Activated CD8-positive, alpha-beta memory T cell treated with anti-CD3 and anti-CD28 coated beads, Interleukin-2, amount 10 ng/mL, durations not matched to agents 7 days and 5 days (primary cell): ENCODE results near the gene CLSTN2. TPM values are rescaled to one million over a fixed set of nuclear protein-coding genes. Genes with fewer than 3 reads are reported as not detected.

Source experiments
- ATAC-seq: fragments of 150-1000 bp; cut with Tn5 transposase; one replicate; pipeline ENCODE4 v1.10.0; 2021; ENCODE audit warnings: moderate library complexity
- CTCF ChIA-PET: fragments of 350-600 bp; sonication (Branson Sonifier 250); formaldehyde crosslinking; loops from one replicate; lab custom pipeline; 2021; ENCODE audit warnings: antibody characterized with exemption; lab: Charles Lee
- DNase-seq: peaks from one replicate; pipeline ENCODE4 v3.0.0-alpha.2; 2020
- H3K27ac Mint-ChIP-seq: one replicate; pipeline ENCODE4 v1.8.0; 2021; ENCODE audit warnings: mild to moderate bottlenecking, mixed read lengths
- H3K27me3 Mint-ChIP-seq: one replicate; pipeline ENCODE4 v1.8.0; 2021; ENCODE audit warnings: mixed read lengths
- H3K36me3 Mint-ChIP-seq: one replicate; pipeline ENCODE4 v1.8.0; 2021; ENCODE audit warnings: mild to moderate bottlenecking, mixed read lengths
- H3K4me1 Mint-ChIP-seq: one replicate; pipeline ENCODE4 v1.8.0; 2021; ENCODE audit warnings: mixed read lengths
- H3K4me3 Mint-ChIP-seq: one replicate; pipeline ENCODE4 v1.8.0; 2021; ENCODE audit warnings: mild to moderate bottlenecking, moderate library complexity, mixed read lengths
- H3K9me3 Mint-ChIP-seq: one replicate; pipeline ENCODE4 v1.8.0; 2022; ENCODE audit warnings: low read depth, mixed read lengths
- total RNA-seq, 2 experiments: library from RNA; stranded (reverse); gene quantifications; one replicate each; pipeline ENCODE4 v1.2.3, GENCODE V29; 2021

CLSTN2 gene
- total RNA-seq, 2 experiments from 2014 or later: 0.07 TPM; not detected in 1

GRCh38 chr3:140204271-140204984 is 269.4 kb downstream of the CLSTN2 start:
- no peak overlapping the region for H3K27ac Mint-ChIP-seq
- H3K4me3 Mint-ChIP-seq: no peak overlapping the region
- H3K4me1 Mint-ChIP-seq: no peaks in the 10 kb centered on the region
- CTCF ChIA-PET: no interaction called here
- H3K9me3 Mint-ChIP-seq: peaks cover 2% of the 10 kb centered on the region
- H3K36me3 Mint-ChIP-seq: no peaks in the 10 kb centered on the region
- H3K27me3 Mint-ChIP-seq: peaks cover 2% of the 10 kb centered on the region
- DNase-seq: no peak
- ATAC-seq: no peak

- H3K4me3 Mint-ChIP-seq: no peak overlapping the region
- CTCF ChIA-PET: no interaction called here
- H3K9me3 Mint-ChIP-seq: peaks cover 2% of the 10 kb centered on the region
- DNase-seq (no peak), ATAC-seq (no peak)
- no peaks in the 10 kb centered on the region for H3K4me1 Mint-ChIP-seq
- H3K27ac Mint-ChIP-seq: no peak overlapping the region
- no peaks in the 10 kb centered on the region for H3K36me3 Mint-ChIP-seq
- H3K27me3 Mint-ChIP-seq: peaks cover 2% of the 10 kb centered on the region
Measured at GRCh38 chr3:140205598-140205997, 270.6 kb downstream of the CLSTN2 start.

DNA sequence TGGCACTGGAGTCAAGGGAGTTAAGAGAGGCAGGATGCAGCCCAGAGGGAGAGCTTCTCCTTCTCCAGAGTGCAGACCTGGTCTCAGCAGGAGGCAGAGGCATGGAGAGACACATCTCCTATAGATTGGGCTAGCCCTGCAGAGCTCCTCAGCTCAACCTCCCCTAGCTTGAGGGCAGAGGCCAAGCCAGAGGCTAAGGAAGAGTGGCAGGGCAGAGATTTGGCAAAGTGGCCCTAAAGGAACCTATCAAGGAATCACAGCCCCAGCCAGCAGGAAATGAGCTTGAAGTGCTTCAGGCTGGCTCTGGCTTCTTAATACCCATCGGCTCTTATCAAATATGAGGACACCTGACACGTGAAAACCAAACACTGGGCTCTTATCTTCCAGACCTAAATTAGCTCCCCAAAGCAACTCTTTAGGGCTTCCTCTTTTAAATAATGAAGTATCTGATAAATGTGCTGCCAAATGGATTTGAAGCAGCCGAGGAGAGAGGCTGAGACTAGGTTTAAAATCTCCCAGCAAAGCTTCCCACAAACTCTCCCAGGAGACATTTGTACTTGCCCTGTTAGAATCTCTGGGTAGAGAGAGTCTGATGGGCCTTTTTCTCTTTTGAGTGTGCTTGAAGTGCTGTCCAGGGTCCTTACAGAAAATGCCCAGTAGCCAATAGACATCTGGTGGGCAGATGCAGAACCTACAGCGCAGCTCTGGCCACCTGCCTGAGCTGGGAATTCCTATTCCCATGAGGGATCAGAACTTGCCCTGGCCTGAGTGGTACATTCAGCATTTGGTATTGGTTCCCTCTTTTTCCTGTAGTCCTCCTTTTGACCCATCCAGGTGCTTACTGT is 271.4 kb downstream of the CLSTN2 start:
- Mint-ChIP-seq H3K4me1 (no peaks in the 10 kb centered on the region), H3K4me3 (no peak overlapping the region), H3K27me3 (peaks cover 2% of the 10 kb centered on the region), H3K36me3 (no peaks in the 10 kb centered on the region), H3K27ac (no peak overlapping the region), H3K9me3 (peaks cover 2% of the 10 kb centered on the region)
- no peak for DNase-seq
- no peak for ATAC-seq
- CTCF ChIA-PET: interaction anchor here (0.6 kb wide), 1 partner anchor 776 kb away, joined by 3 read pairs; no protein-coding TSS in a partner anchor

DNA sequence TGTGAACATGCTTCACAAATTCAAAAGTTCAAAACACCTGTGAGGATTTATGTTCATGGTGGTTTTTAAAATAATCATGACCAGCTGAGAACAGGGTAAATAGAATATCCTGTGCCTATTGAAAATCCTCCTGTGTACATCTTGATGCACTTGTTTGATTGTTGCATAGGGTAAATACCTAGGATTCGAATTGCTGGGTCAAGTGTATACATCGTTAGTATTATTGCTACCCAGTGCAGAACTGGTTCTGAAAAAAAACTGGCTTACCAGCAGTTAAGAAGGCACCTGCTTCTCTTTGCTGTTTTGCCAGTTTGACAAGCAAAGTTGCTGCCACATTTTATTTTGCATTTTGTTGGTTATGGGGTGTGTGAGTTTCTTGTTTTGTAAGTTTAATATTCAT is 272.6 kb downstream of the CLSTN2 start:
- DNase-seq: no peak
- H3K4me3 Mint-ChIP-seq: no peak overlapping the region
- ATAC-seq: no peak
- CTCF ChIA-PET: interaction anchor here (0.6 kb wide), 1 partner anchor 775 kb away, joined by 3 read pairs; no protein-coding TSS in a partner anchor
- H3K36me3 Mint-ChIP-seq: no peaks in the 10 kb centered on the region
- H3K4me1 Mint-ChIP-seq: no peaks in the 10 kb centered on the region
- peaks cover 2% of the 10 kb centered on the region for H3K9me3 Mint-ChIP-seq
- no peak overlapping the region for H3K27ac Mint-ChIP-seq
- H3K27me3 Mint-ChIP-seq: peaks cover 2% of the 10 kb centered on the region

DNA sequence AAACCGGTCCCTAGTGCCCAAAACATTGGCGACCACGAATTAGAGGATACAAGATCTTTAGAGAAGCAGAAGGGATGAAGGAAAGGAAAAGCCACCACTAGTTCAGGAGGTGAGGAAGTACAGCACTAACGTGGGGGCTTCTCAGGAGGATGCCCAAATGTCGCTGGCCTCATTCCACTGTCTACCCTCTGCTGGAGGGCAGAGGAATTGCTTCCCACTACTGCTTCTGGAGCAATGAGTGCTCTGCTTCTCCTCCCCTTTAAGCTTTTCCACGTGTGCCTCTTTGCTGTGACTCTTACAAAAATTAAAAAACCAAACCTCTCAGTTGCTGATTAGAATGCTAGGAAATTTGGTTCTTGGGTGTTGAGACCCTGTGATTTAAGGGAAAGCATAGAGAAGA is 281.3 kb downstream of the CLSTN2 start:
- Mint-ChIP-seq H3K9me3 (no peaks in the 10 kb centered on the region), H3K4me1 (no peaks in the 10 kb centered on the region), H3K36me3 (no peaks in the 10 kb centered on the region), H3K27ac (no peak overlapping the region), H3K4me3 (no peak overlapping the region), H3K27me3 (no peaks in the 10 kb centered on the region)
- DNase-seq: no peak
- ATAC-seq: no peak
- CTCF ChIA-PET: no interaction called here

DNA sequence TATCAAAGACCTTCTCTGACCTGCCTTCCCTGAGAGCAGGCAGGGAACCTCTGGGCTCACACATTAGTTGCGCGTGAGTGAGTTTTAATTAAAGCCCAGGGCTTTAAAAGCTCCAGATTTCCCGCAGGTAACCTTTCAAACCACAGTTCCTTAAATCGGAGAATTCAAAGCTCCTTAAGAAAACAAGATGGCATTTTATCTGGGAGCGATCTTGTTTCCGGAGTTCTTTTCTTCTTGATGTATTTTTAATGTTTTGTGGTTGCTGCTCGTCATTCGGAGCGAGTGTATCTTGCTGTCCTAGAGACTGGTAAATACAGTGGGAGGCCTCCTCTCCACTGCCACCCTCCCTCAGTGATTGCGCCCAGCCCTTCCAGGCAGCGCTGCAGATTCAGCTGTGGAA is 284.3 kb downstream of the CLSTN2 start:
- Mint-ChIP-seq H3K9me3 (no peaks in the 10 kb centered on the region), H3K4me3 (no peak overlapping the region), H3K36me3 (no peaks in the 10 kb centered on the region), H3K4me1 (no peaks in the 10 kb centered on the region), H3K27ac (no peak overlapping the region), H3K27me3 (no peaks in the 10 kb centered on the region)
- ATAC-seq: no peak
- CTCF ChIA-PET: no interaction called here
- DNase-seq: no peak

DNA sequence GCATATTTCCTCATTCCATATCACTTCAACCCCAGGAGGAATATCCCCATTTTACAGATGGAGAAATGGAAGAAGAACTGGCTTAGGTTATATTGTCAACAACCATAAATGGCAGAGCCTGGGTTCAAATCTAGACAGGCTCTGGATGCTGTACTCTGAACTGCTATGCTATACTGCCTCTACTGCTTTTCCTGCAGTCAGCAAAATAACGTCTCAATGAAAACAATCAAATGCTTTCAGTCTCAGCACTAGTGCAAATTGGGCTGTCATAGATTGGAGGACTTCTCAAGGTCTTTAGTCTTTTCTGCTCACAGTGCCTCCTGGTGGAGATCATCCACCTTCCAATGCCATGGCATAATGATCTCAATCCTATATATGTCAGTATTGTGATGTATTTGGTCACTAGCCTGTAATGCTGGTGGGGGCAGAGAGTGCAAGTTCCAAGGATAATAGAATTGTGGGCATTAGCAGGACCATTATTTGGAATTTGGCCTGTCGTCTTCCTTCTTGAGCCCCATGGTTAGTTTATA is 285.0 kb downstream of the CLSTN2 start:
- no peaks in the 10 kb centered on the region for H3K4me1 Mint-ChIP-seq
- ATAC-seq (no peak), DNase-seq (no peak)
- H3K4me3 Mint-ChIP-seq: no peak overlapping the region
- CTCF ChIA-PET: no interaction called here
- no peak overlapping the region for H3K27ac Mint-ChIP-seq
- H3K36me3 Mint-ChIP-seq: no peaks in the 10 kb centered on the region
- H3K9me3 Mint-ChIP-seq: no peaks in the 10 kb centered on the region
- no peaks in the 10 kb centered on the region for H3K27me3 Mint-ChIP-seq

DNA sequence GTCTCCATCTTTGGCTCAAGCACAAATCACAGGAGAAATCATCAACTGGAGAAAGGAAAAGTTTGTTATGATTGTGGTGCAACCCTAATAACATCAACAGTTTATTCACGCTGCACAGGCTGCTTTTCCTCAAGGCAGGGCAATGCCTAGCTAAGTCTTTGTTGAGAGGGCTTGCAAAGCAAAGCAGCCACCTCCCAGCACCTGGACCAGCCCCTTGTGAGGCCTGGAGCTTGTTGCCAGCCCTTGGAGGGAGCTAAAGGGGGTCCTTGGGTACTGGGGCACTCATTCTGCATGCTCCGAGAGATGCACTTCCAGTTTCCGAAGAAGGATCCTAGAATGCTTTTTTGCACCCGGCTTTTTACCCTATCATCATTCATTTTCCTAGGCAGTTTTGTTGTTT is 288.2 kb downstream of the CLSTN2 start:
- Mint-ChIP-seq H3K4me3 (no peak overlapping the region), H3K4me1 (no peaks in the 10 kb centered on the region), H3K27me3 (no peaks in the 10 kb centered on the region)

DNA sequence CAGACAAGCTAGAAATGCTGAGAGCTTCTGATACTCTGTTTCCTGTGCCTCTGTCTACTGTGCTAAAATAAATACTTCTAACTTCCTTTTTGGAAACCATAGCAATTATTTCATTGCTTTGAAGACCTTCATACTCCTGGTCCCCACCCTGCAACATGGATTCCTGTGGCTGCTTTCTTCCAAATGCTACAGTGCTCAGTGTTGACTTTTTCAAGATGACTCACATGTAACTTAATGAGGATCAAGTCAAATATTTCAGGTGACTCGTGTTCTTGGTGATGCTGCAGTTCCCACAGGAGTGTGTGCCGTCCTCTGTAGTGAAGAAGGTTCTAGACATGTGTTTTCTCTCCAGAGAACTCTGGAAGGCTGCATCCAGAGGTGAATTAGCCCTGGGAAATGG is 288.6 kb downstream of the CLSTN2 start:
- CTCF ChIA-PET: no interaction called here
- no peaks in the 10 kb centered on the region for H3K4me1 Mint-ChIP-seq
- H3K27ac Mint-ChIP-seq: no peak overlapping the region
- ATAC-seq (no peak), DNase-seq (no peak)
- no peak overlapping the region for H3K4me3 Mint-ChIP-seq
- no peaks in the 10 kb centered on the region for H3K27me3 Mint-ChIP-seq
- no peaks in the 10 kb centered on the region for H3K36me3 Mint-ChIP-seq
- H3K9me3 Mint-ChIP-seq: no peaks in the 10 kb centered on the region

More for the DNA sequence above, 288.2 kb downstream of the CLSTN2 start:
- Mint-ChIP-seq H3K9me3 (no peaks in the 10 kb centered on the region), H3K27ac (no peak overlapping the region), H3K36me3 (no peaks in the 10 kb centered on the region)
- CTCF ChIA-PET: no interaction called here
- DNase-seq (no peak), ATAC-seq (no peak)

DNA sequence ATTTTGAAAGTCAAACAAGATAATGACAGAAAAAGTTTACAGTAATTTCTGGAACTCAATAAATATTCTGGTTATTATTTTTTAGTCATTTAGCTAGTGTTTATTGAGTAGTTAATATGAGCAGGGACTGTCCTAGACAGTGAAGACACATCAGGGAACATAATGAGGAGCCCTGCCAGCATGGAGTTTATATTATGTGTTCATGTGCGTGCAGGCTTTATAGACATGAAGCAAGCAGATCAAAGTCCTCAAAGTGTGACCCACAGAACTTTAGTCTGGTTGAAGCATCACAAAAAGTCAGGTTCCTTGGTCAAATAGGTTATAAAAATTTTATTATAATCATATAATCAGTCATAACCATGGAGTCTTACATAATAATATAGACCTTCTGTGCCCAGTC is 289.3 kb downstream of the CLSTN2 start:
- no peaks in the 10 kb centered on the region for H3K9me3 Mint-ChIP-seq

DNA sequence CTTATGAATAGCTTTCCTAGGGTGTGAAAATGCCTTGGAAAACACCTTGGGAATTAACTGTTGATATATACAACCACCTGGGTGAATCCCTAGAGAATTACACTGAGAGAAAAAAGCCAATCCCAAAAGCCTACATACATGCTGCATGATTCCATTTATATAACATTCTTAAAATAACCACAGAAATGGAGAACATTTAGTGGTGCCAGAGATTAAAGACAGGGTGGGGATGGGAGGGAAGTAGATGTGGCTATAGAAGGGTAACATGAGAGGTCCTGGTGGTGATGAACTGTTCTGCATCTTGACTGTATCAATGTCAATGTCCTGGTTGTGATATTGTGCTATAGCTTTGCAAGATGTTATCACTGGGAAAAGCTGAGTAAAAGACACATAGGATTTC is 291.0 kb downstream of the CLSTN2 start:
- ATAC-seq: no peak
- no peak for DNase-seq
- no peaks in the 10 kb centered on the region for H3K36me3 Mint-ChIP-seq

More for the DNA sequence above, 289.3 kb downstream of the CLSTN2 start:
- ATAC-seq (no peak), DNase-seq (no peak)
- CTCF ChIA-PET: no interaction called here
- no peaks in the 10 kb centered on the region for H3K27me3 Mint-ChIP-seq
- H3K27ac Mint-ChIP-seq: no peak overlapping the region
- no peaks in the 10 kb centered on the region for H3K36me3 Mint-ChIP-seq
- no peaks in the 10 kb centered on the region for H3K4me1 Mint-ChIP-seq
- H3K4me3 Mint-ChIP-seq: no peak overlapping the region

DNA sequence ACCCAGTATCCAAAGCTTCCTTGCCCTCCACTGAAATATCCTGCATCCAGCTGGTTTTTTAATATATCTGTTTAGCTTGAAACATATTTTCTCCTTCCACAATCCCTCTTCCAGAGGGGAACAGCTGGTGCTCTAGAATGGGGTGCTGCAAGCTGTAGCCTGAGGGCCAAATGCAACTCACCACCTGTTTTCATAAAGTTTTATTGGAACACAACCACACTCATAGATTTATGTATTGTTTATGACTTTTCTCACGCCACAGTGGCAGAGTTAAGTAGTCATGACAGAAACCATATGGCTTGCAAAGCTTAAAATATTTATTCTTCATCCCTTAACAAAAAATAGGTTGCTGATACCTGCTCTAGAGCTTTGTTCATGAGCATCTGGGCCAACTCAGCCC is 298.7 kb downstream of the CLSTN2 start:
- H3K4me1 Mint-ChIP-seq: no peaks in the 10 kb centered on the region
- DNase-seq (no peak), ATAC-seq (no peak)
- no peak overlapping the region for H3K27ac Mint-ChIP-seq
- H3K27me3 Mint-ChIP-seq: no peaks in the 10 kb centered on the region
- H3K9me3 Mint-ChIP-seq: no peaks in the 10 kb centered on the region
- no peaks in the 10 kb centered on the region for H3K36me3 Mint-ChIP-seq
- H3K4me3 Mint-ChIP-seq: no peak overlapping the region
- CTCF ChIA-PET: no interaction called here

More for the DNA sequence above, 291.0 kb downstream of the CLSTN2 start:
- H3K4me1 Mint-ChIP-seq: no peaks in the 10 kb centered on the region
- CTCF ChIA-PET: no interaction called here
- H3K27me3 Mint-ChIP-seq: no peaks in the 10 kb centered on the region
- no peaks in the 10 kb centered on the region for H3K9me3 Mint-ChIP-seq
- no peak overlapping the region for H3K27ac Mint-ChIP-seq
- no peak overlapping the region for H3K4me3 Mint-ChIP-seq

GRCh38 chr3:140234256-140234655 is 299.3 kb downstream of the CLSTN2 start:
- H3K4me1 Mint-ChIP-seq: no peaks in the 10 kb centered on the region
- DNase-seq (no peak), ATAC-seq (no peak)
- H3K36me3 Mint-ChIP-seq: no peaks in the 10 kb centered on the region
- H3K27ac Mint-ChIP-seq: no peak overlapping the region
- CTCF ChIA-PET: no interaction called here
- no peak overlapping the region for H3K4me3 Mint-ChIP-seq
- H3K27me3 Mint-ChIP-seq: no peaks in the 10 kb centered on the region
- no peaks in the 10 kb centered on the region for H3K9me3 Mint-ChIP-seq
